Uterus (tissue), 4 donors: ENCODE results near the gene TLCD1. TPM values are rescaled to one million over a fixed set of nuclear protein-coding genes. Genes with fewer than 3 reads are reported as not detected.

Experiments used
- DNase-seq, 2 donors: peaks; one replicate each; pipeline ENCODE4 v3.0.0-alpha.2; 2019 to 2020
- H3K27ac ChIP-seq, 2 donors: fragments of 200-600 bp; sonication (generic); 1 replicate in 1 of 2; 2 replicates in 1 of 2; pipeline ENCODE4 v1.5.1; 2016 to 2018
- H3K27me3 ChIP-seq, 2 donors: fragments of 200-600 bp; sonication (generic); one replicate each; pipeline ENCODE4 v1.5.1; 2018 to 2019; ENCODE audit warnings: control low read depth in 1 of 2
- H3K36me3 ChIP-seq, 2 donors: fragments of 200-600 bp; sonication (generic); one replicate each; pipeline ENCODE4 v1.5.1; 2019; ENCODE audit warnings: control low read depth in 1 of 2
- H3K4me1 ChIP-seq, 2 donors: fragments of 200-600 bp; sonication (generic); one replicate each; pipeline ENCODE4 v1.5.1; 2018 to 2019; ENCODE audit warnings: control low read depth in 1 of 2
- H3K4me3 ChIP-seq, 2 donors: fragments of 200-600 bp; sonication (generic); 1 replicate in 1 of 2; 2 replicates in 1 of 2; pipeline ENCODE4 v1.5.1; 2018 to 2019; ENCODE audit warnings: mild to moderate bottlenecking in 1 of 2
- H3K9me3 ChIP-seq, 2 donors: fragments of 200-600 bp; sonication (generic); one replicate each; pipeline ENCODE4 v1.5.1; 2019; ENCODE audit warnings: control low read depth in 1 of 2
- POLR2A ChIP-seq, 2 donors: fragments of 450-650 bp; IDR thresholded peaks; one replicate each; pipeline ENCODE4 v1.6.1; 2016; ENCODE audit warnings: antibody characterized with exemption in 2 of 2, mild to moderate bottlenecking in 1 of 2, moderate library complexity in 1 of 2
- intact Hi-C: fragments of 100-400 bp; cut with DNase I; formaldehyde crosslinking; loops from one replicate; pipeline ENCODE4 v1.15.1; 2023; ENCODE audit warnings: low total_unique reads
- total RNA-seq, 4 donors: library from RNA; depleted of rRNA in 3 of 4; stranded (reverse); fragments of >200 nt in 3 of 4; gene quantifications; one replicate each; pipeline versions ENCODE4 v1.1.0 to v1.2.4, GENCODE V29; 2014 to 2023
- TF ChIP-seq, protein P1 (sequence below), 4 experiments: fragments of 200-600 bp in 2 of 4; fragments of 450-650 bp in 2 of 4; sonication (generic) in 2 of 4; IDR thresholded peaks; one replicate each; pipeline ENCODE4 v1.5.1; 2016 to 2019; ENCODE audit warnings: antibody characterized with exemption in 4 of 4, mild to moderate bottlenecking in 2 of 4, moderate library complexity in 1 of 4
- donor health status: DM: yes; HTN: yes; CAD: no.

The TLCD1 gene
- total RNA-seq, 4 donors from 2014 or later = 1.3 to 1.4 TPM; not detected in 2

DNA sequence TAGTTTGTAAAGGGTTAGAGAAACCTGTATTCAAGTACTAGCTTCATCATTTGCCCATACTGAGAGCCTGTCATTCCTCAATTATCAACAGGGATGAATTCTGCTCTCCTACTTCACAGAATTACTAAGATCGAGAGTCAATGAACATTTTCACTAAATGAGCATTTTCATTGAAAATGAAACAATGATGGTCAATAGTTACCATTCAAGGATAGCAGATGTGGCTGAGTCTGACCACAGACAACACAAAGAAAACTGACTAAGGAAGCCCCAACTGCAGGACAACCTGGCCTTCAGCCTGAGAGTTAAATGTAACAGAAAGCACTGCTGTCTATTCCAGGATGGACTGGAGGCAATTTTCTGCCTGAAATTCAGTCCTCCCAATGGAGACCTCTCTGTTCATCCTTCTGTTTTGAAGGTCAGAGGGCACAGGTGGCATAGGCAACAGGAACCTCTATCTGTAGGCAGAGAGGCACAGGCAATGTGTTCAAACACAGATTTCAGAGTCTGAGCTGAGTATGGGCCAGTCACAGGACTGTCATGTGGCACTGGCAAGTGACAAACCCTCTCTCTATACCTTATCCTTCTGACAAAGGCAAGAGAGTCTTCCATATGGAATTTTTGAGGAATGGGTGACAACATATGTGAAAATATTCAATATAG, 37.2 kb upstream of the TLCD1 start:
- H3K27me3 ChIP-seq = no peaks in the 10 kb centered on the region
- H3K36me3 ChIP-seq = no peaks in the 10 kb centered on the region
- intact Hi-C loops = loop anchor here (10.0 kb wide), 2 partner anchors 92 to 132 kb away; partner anchors contain the start of genes ERAL1 and FLOT2
- H3K9me3 ChIP-seq = no peaks in the 10 kb centered on the region
- no peak overlapping the region for H3K4me3 ChIP-seq
- no peak overlapping the region for H3K27ac ChIP-seq
- DNase-seq = no peak
- no peaks in the 10 kb centered on the region for H3K4me1 ChIP-seq
- TF ChIP-seq, protein P1, sequence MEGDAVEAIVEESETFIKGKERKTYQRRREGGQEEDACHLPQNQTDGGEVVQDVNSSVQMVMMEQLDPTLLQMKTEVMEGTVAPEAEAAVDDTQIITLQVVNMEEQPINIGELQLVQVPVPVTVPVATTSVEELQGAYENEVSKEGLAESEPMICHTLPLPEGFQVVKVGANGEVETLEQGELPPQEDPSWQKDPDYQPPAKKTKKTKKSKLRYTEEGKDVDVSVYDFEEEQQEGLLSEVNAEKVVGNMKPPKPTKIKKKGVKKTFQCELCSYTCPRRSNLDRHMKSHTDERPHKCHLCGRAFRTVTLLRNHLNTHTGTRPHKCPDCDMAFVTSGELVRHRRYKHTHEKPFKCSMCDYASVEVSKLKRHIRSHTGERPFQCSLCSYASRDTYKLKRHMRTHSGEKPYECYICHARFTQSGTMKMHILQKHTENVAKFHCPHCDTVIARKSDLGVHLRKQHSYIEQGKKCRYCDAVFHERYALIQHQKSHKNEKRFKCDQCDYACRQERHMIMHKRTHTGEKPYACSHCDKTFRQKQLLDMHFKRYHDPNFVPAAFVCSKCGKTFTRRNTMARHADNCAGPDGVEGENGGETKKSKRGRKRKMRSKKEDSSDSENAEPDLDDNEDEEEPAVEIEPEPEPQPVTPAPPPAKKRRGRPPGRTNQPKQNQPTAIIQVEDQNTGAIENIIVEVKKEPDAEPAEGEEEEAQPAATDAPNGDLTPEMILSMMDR (IDR thresholded peaks at IDR 0.05) = no peak
- TF ChIP-seq POLR2A (IDR thresholded peaks at IDR 0.05) = no peak

GRCh38 chr17:28760601-28761562, 34.8 kb upstream of the TLCD1 start:
- TF ChIP-seq, protein P1 (IDR thresholded peaks at IDR 0.05) = no peak
- TF ChIP-seq POLR2A (IDR thresholded peaks at IDR 0.05) = no peak
- no peaks in the 10 kb centered on the region for H3K9me3 ChIP-seq
- peak in 1 of 2 donors; percentile 36 for DNase-seq
- no peaks in the 10 kb centered on the region for H3K4me1 ChIP-seq
- no peak overlapping the region for H3K27ac ChIP-seq
- no peaks in the 10 kb centered on the region for H3K27me3 ChIP-seq
- no peak overlapping the region for H3K4me3 ChIP-seq
- no peaks in the 10 kb centered on the region for H3K36me3 ChIP-seq
- intact Hi-C loops = loop anchor here (10.0 kb wide), 2 partner anchors 94 to 134 kb away; partner anchors contain the start of genes ERAL1 and FLOT2

- peak in 1 of 2 donors; percentile 15 for DNase-seq
- Histone ChIP-seq H3K4me1 (no peaks in the 10 kb centered on the region), H3K36me3 (no peaks in the 10 kb centered on the region), H3K27ac (no peak overlapping the region), H3K9me3 (no peaks in the 10 kb centered on the region), H3K4me3 (no peak overlapping the region), H3K27me3 (no peaks in the 10 kb centered on the region)
- intact Hi-C loops = no loop called here
- no peak for TF ChIP-seq POLR2A (IDR thresholded peaks at IDR 0.05)
Observed at GRCh38 chr17:28759256-28759865, 33.3 kb upstream of the TLCD1 start.

DNA sequence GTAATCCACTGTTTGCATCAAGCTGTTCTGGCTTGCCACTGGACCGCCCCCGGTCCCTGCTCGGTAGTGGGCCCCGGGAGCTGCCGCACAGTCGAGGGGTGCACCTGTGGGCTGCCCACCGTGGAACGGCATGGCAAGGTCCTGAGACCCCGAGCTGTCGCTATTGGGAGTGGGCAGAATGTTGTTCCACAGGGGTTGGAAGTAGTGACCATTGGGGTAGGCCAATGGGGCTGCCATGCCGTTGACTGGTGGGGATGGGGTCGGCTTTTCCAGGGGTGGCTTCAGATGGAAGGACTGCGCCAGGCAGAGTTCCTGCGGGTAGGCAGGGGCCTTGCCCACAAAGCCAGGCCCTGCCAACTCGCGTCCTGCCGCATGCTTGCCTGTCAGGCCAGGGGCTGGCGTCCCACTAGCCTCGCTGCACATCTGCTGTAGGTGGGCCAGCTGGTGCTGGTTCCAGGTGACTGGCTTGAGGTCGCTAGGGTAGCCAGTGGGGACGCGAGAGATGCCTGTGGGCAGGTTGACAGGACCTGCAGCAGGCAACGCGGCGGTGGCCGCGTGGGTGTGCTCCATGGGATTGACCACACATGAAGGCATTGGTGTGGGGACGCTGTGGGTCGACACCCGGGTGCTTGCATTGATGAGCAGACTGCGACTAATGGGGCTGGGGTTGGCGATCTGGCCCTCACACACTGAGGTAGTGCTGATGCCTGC, 32.5 kb upstream of the TLCD1 start:
- H3K27me3 ChIP-seq = no peaks in the 10 kb centered on the region
- intact Hi-C loops = no loop called here
- H3K4me1 ChIP-seq = no peaks in the 10 kb centered on the region
- H3K27ac ChIP-seq = no peak overlapping the region
- peak in 1 of 2 donors; percentile 15 for DNase-seq
- TF ChIP-seq, protein P1 (IDR thresholded peaks at IDR 0.05) = no peak
- TF ChIP-seq POLR2A (IDR thresholded peaks at IDR 0.05) = no peak
- no peak overlapping the region for H3K4me3 ChIP-seq
- no peaks in the 10 kb centered on the region for H3K36me3 ChIP-seq
- no peaks in the 10 kb centered on the region for H3K9me3 ChIP-seq
